ENCODE data around the gene OSBPL2. TPM values are rescaled to one million over a fixed set of nuclear protein-coding genes. Genes with fewer than 3 reads are reported as not detected.

OSBPL2 gene
- total and polyA plus RNA-seq, 2 donors (not counting 3 experiments of a cell fraction or from before 2014, with no cell fraction given) = 13.1 to 33.0 TPM

DNA sequence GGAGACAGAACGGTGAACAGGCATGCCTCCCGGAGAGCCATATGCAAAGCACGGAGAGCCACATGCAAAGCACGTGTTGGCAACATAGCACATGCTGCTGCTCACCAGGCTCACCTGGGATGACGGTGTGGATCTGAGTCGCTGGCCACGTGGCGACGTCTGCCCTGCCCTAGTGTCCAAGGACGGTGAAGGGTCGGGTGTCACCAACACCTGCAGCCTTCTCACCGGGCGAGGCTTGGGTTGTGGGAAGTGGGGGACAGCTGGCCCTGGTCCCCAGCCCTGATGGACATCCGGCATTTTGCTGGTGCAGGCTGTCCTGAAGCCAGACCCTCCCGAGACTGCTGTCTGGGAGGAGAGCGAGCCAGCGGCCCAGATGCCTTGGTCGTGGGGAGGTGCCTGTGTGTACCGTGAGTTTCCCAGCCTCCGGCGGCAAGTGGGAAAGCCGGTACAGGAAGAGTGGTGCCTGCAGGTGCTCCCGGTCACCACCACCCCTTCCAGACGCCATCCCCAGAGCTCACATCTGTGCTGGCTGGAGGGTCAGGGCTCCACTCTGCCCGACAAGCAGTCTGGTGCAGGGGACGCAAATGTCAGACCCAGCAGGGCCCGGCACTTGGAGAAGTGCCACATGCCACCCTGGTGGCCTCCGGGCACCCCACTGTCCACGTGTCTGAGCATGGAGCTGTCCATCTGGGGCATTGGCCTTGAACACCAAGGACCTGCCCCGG, 58.6 kb downstream of the OSBPL2 start:
- DNase-seq (ENCODE audit: low read depth, low spot score) (no peak), FAIRE-seq (no peak)
- no peak overlapping the region for H3K9ac ChIP-seq (replicated peaks; ENCODE audit: extremely low read depth, insufficient read depth, low read length)
- POLR2A ChIA-PET = no interaction called here
- no peaks in the 10 kb centered on the region for H3K27me3 ChIP-seq (ENCODE audit: control insufficient read depth in 2 of 2, insufficient read depth in 2 of 2, low read length in 2 of 2)
- intact Hi-C loops (cut with micrococcal nuclease) = no loop called here
- CTCF ChIA-PET = interaction anchor here (2.2 kb wide), 1 partner anchor 86 kb away, joined by 10 read pairs; no protein-coding TSS in a partner anchor
- H3K27ac ChIP-seq (ENCODE audit: insufficient read depth, low read depth, low read length) = no peak overlapping the region
- no peak for TF ChIP-seq POLR2A (IDR thresholded peaks at IDR 0.05; ENCODE audit: low read depth, low read length)
- no peak for TF ChIP-seq FOS (IDR thresholded peaks at IDR 0.05; ENCODE audit: borderline replicate concordance, insufficient read depth, low read length)
- TF ChIP-seq, protein P1, sequence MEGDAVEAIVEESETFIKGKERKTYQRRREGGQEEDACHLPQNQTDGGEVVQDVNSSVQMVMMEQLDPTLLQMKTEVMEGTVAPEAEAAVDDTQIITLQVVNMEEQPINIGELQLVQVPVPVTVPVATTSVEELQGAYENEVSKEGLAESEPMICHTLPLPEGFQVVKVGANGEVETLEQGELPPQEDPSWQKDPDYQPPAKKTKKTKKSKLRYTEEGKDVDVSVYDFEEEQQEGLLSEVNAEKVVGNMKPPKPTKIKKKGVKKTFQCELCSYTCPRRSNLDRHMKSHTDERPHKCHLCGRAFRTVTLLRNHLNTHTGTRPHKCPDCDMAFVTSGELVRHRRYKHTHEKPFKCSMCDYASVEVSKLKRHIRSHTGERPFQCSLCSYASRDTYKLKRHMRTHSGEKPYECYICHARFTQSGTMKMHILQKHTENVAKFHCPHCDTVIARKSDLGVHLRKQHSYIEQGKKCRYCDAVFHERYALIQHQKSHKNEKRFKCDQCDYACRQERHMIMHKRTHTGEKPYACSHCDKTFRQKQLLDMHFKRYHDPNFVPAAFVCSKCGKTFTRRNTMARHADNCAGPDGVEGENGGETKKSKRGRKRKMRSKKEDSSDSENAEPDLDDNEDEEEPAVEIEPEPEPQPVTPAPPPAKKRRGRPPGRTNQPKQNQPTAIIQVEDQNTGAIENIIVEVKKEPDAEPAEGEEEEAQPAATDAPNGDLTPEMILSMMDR (IDR thresholded peaks at IDR 0.05; ENCODE audit: extremely low read depth in 1 of 2, insufficient read depth in 1 of 2, low read depth in 1 of 2, low read length in 2 of 2) = no peak
- no peak for TF ChIP-seq GATA2 (IDR thresholded peaks at IDR 0.05; ENCODE audit: insufficient read depth, insufficient read length, low read depth, low read length)
- TF ChIP-seq EZH2 (IDR thresholded peaks at IDR 0.05; ENCODE audit: borderline replicate concordance, low read depth, low read length, severe bottlenecking) = no peak
- no peak for TF ChIP-seq JUN (IDR thresholded peaks at IDR 0.05; ENCODE audit: borderline replicate concordance, insufficient read depth, insufficient read length, low read depth)
- TF ChIP-seq, protein P2, sequence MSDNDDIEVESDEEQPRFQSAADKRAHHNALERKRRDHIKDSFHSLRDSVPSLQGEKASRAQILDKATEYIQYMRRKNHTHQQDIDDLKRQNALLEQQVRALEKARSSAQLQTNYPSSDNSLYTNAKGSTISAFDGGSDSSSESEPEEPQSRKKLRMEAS (IDR thresholded peaks at IDR 0.05; ENCODE audit: insufficient read depth, insufficient read length) = no peak
- no peak for TF ChIP-seq POLR2AphosphoS5 (IDR thresholded peaks at IDR 0.05; ENCODE audit: insufficient read depth, low read depth, low read length)
- no peak for TF ChIP-seq MYC (IDR thresholded peaks at IDR 0.05; ENCODE audit: low read depth, low read length)
- H3K4me2 ChIP-seq (ENCODE audit: insufficient read depth, low read length) = no peak overlapping the region
- dilution Hi-C loops (cut with MboI; ENCODE audit: extremely low pct_ligation_motif_present, low sequenced_read_pairs) = no loop called here
- H3K79me2 ChIP-seq (ENCODE audit: control insufficient read depth, insufficient read depth, low read length) = no peaks in the 10 kb centered on the region
- no peak overlapping the region for H3K4me3 ChIP-seq (replicated peaks in 1 of 3; ENCODE audit: insufficient read depth in 1 of 3, low read depth in 1 of 3, low read length in 3 of 3)
- no TSS peak for BruUV-seq (replicated peaks)
- no peak overlapping the region for H2AFZ ChIP-seq (ENCODE audit: low read depth, low read length)
- no peaks in the 10 kb centered on the region for H3K9me1 ChIP-seq (replicated peaks; ENCODE audit: control insufficient read depth, extremely low read depth, insufficient read depth, low read length)
- peaks cover 2 to 7% of the 10 kb centered on the region in 2 experiments for H3K36me3 ChIP-seq (ENCODE audit: control insufficient read depth in 2 of 2, extremely low read depth in 1 of 2, insufficient read depth in 2 of 2, low read length in 2 of 2)
- no peaks in the 10 kb centered on the region for H4K20me1 ChIP-seq (replicated peaks; ENCODE audit: control insufficient read depth, extremely low read depth, insufficient read depth, low read length)
- no peaks in the 10 kb centered on the region for H3K4me1 ChIP-seq (ENCODE audit: control insufficient read depth, extremely low read depth, insufficient read depth, low read length)
- no peaks in the 10 kb centered on the region for H3K9me3 ChIP-seq (replicated peaks; ENCODE audit: control insufficient read depth, insufficient read depth, low read length)

All from endothelial cell of umbilical vein (primary cell).